ENCODE results near the gene FARS2.

Gene FARS2

DNA sequence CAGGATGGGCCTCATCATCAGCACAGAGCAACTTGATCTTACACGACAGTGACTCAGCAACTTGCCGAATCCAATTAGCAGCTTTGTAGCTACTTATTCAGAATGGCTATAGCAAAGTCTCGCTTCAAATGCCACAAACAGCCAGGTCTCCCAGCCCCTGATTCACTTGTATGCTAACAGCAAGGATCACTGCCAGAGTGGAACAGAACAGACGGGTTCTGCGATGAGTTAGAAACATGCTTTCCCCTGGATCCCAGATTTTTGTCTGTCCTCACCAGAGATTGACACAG lies 491.0 kb downstream of the FARS2 start:
- no peak overlapping the region for H3K4me3 ChIP-seq (replicated peaks; ENCODE audit: low read depth, low read length)
- peak; percentile 57 for DNase-seq (ENCODE audit: low read depth)
- TF ChIP-seq, protein P1, sequence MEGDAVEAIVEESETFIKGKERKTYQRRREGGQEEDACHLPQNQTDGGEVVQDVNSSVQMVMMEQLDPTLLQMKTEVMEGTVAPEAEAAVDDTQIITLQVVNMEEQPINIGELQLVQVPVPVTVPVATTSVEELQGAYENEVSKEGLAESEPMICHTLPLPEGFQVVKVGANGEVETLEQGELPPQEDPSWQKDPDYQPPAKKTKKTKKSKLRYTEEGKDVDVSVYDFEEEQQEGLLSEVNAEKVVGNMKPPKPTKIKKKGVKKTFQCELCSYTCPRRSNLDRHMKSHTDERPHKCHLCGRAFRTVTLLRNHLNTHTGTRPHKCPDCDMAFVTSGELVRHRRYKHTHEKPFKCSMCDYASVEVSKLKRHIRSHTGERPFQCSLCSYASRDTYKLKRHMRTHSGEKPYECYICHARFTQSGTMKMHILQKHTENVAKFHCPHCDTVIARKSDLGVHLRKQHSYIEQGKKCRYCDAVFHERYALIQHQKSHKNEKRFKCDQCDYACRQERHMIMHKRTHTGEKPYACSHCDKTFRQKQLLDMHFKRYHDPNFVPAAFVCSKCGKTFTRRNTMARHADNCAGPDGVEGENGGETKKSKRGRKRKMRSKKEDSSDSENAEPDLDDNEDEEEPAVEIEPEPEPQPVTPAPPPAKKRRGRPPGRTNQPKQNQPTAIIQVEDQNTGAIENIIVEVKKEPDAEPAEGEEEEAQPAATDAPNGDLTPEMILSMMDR (IDR thresholded peaks at IDR 0.05; ENCODE audit: low read length, missing control alignments): no peak

DNA sequence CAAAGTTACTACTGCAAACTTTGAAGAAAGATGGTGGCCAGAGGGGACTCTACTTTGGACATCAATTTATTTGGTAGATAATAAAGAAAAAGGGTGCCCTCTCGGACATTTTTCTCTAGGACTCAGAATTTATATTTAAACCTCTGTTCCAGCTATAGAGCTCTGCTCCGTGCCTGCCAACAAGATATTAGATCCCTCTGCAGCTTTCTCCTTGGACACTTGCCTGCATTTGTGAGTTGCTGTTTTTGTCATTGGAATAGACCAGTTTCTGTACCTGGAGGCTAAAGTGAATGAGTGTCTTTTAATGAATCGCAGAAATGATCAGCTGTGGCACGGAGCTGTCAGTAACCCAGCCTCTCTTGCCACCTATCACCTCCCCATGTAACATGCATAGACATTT lies 491.9 kb downstream of the FARS2 start:
- no peak for DNase-seq (ENCODE audit: low read depth)
- H3K4me3 ChIP-seq (replicated peaks; ENCODE audit: low read depth, low read length): no peak overlapping the region
- TF ChIP-seq, protein P1 (IDR thresholded peaks at IDR 0.05; ENCODE audit: low read length, missing control alignments): no peak

DNA sequence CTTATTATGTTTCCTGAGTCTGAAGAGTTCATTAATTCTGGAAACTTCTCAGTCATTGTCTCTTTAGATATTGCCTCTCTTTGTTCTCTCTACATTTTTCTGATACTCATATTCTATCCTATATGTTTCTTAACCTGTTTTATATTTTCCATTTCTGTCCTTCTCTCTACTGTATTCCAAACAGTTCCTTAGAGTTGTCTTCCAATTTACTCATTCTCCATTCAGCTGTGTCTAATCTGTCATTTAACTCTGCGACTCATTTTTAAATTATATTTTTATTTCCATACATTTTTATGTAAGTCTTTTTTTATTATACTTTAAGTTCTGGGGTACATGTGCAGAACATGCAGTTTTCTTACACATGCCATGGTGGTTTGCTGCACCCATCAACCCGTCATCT lies 493.6 kb downstream of the FARS2 start:
- DNase-seq (ENCODE audit: low read depth): no peak
- TF ChIP-seq, protein P1 (IDR thresholded peaks at IDR 0.05; ENCODE audit: low read length, missing control alignments): no peak
- no peak overlapping the region for H3K4me3 ChIP-seq (replicated peaks; ENCODE audit: low read depth, low read length)

DNA sequence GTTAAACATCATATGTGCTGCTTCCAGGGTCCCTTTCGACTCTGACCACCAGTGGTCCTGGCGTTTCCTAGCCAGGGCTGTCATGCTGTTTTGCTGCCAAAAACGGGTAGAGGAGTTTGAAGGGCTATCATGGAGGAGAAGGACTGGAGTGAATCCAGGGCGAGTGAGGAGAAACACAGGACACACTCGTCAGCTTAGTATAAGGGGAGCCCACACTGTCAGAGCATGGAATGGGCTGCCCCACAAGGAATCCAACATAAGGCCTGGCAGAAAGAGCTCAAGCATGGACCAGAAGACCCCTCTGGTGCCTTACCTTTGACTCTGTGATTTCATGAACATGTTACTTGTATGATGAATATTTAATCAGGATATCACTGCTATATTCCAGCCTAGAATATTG lies 498.3 kb downstream of the FARS2 start:
- DNase-seq (ENCODE audit: low read depth): no peak
- TF ChIP-seq, protein P1 (IDR thresholded peaks at IDR 0.05; ENCODE audit: low read length, missing control alignments): no peak
- H3K4me3 ChIP-seq (replicated peaks; ENCODE audit: low read depth, low read length): no peak overlapping the region

DNA sequence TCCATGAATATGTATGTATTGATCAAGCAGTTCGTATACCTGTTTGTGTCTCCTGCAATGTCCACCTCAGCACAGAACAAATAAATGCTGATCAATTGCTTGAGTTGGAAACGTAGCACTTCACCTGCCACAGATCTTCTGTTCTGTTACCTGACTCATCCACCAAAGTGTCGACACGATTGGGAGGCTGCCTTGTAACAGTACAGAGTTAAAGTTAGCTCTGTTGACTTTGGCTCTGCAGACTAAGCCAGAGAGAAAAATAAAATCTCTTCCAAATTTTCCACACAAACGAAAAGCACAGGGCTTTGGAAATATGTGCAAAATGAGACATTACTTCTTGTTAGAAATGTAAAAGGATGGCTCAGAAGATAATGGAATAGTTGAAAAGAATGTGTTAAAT lies 500.1 kb downstream of the FARS2 start:
- no peak for DNase-seq (ENCODE audit: low read depth)

DNA sequence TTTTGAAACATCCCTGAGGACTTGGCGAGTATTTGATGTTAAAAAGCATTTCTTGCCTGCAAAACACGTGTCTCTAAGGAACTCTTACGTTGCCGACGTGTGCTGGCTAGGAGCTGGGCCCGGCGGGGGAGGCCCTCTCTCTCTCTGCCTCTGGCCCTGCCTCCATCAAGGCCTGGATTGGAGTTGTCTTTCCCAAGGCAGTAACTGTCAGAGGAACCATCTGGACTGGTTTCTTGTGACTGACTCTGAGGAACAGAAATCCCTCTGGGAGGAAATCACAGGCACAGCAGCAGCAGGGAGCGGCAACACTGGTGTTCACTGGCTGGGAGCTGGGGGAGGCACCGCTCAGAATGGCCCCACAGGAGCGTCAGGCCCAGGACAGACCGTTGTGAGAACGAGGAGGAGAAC lies 501.3 kb downstream of the FARS2 start:
- no peak overlapping the region for H3K4me3 ChIP-seq (replicated peaks; ENCODE audit: low read depth, low read length)
- no peak for DNase-seq (ENCODE audit: low read depth)
- TF ChIP-seq, protein P1 (IDR thresholded peaks at IDR 0.05; ENCODE audit: low read length, missing control alignments): no peak

More for the DNA sequence above, 500.1 kb downstream of the FARS2 start:
- TF ChIP-seq, protein P1 (IDR thresholded peaks at IDR 0.05; ENCODE audit: low read length, missing control alignments): no peak
- H3K4me3 ChIP-seq (replicated peaks; ENCODE audit: low read depth, low read length): no peak overlapping the region

DNA sequence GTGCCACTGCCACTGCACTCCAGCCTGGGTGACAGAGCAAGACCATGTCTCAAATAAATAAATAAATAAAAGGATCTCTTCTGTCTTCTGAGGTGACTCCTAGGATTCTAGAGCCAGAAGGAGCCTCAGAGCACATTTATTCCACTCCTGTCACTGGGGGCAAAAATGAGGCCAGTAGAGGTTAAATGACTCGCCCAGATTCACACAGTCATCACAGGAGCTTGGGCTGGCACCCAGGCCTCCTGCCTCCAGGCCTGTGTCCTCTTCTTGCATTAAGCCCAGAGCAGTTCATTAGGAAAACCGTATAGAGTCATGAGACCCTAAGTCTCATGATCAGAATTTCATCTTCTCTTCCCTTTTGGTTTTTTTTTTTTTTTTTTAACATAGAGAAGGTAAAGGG lies 502.1 kb downstream of the FARS2 start:
- H3K4me3 ChIP-seq (replicated peaks; ENCODE audit: low read depth, low read length): no peak overlapping the region
- DNase-seq (ENCODE audit: low read depth): no peak
- TF ChIP-seq, protein P1 (IDR thresholded peaks at IDR 0.05; ENCODE audit: low read length, missing control alignments): no peak

Data from fibroblast of pulmonary artery (primary cell).